Peyer's patch (tissue), 4 donors: Measurements from ENCODE around the gene UBE4A. TPM values are rescaled to one million over a fixed set of nuclear protein-coding genes. Genes with fewer than 3 reads are reported as not detected.
A peak's percentile ranks its signal among the peaks of the same experiment; 100 is the strongest.

Experiments
- DNase-seq, 3 donors: peaks; one replicate each; pipeline ENCODE4 v3.0.0-alpha.2; 2017 to 2019
- H3K27ac ChIP-seq, 4 donors: fragments of 200-600 bp; sonication (generic); one replicate each; pipeline ENCODE4 v1.5.1; 2016 to 2019
- H3K27me3 ChIP-seq, 2 donors: fragments of 200-600 bp; sonication (generic); one replicate each; pipeline ENCODE4 v1.5.1; 2019
- H3K36me3 ChIP-seq, 3 donors: fragments of 200-600 bp; sonication (generic); one replicate each; pipeline ENCODE4 v1.5.1; 2016 to 2019
- H3K4me1 ChIP-seq, 4 donors: fragments of 200-600 bp; sonication (generic); one replicate each; pipeline ENCODE4 v1.5.1; 2016 to 2019
- H3K4me3 ChIP-seq, 4 donors: fragments of 200-600 bp; sonication (generic); 1 replicate in 3 of 4; 2 replicates in 1 of 4; pipeline ENCODE4 v1.5.1; 2016 to 2019; ENCODE audit warnings: mild to moderate bottlenecking in 1 of 4
- H3K9me3 ChIP-seq, 4 donors: fragments of 200-600 bp; sonication (generic); one replicate each; pipeline ENCODE4 v1.5.1; 2016 to 2019; ENCODE audit warnings: mild to moderate bottlenecking in 1 of 4
- POLR2A ChIP-seq, 2 donors: fragments of 450-650 bp; IDR thresholded peaks; one replicate each; pipeline ENCODE4 v1.5.1; 2017; ENCODE audit warnings: antibody characterized with exemption in 2 of 2, mild to moderate bottlenecking in 2 of 2, moderate library complexity in 2 of 2
- total RNA-seq, 4 donors: library from RNA; depleted of rRNA; stranded (reverse); fragments of >200 nt; gene quantifications; one replicate each; pipeline ENCODE4 v1.1.0, GENCODE V29; 2016
- TF ChIP-seq, protein P1 (sequence below), 6 experiments: fragments of 450-650 bp in 4 of 6; fragments of 200-600 bp in 2 of 6; sonication (generic) in 1 of 6; IDR thresholded peaks; one replicate each; pipeline ENCODE4 v1.5.1; 2017 to 2019; ENCODE audit warnings: antibody characterized with exemption in 6 of 6, mild to moderate bottlenecking in 3 of 6, moderate library complexity in 1 of 6

Gene UBE4A
- total RNA-seq, 4 donors from 2014 or later, result 47.7 to 60.1 (median 54.1) TPM

GRCh38 chr11:118319337-118319707 lies 40.1 kb upstream of the UBE4A start:
- no peak overlapping the region for H3K4me3 ChIP-seq
- no peak for DNase-seq
- no peaks in the 10 kb centered on the region for H3K27me3 ChIP-seq
- H3K27ac ChIP-seq, result peak overlapping the region in 2 of 4 donors; percentile 19 to 32
- H3K36me3 ChIP-seq, result no peaks in the 10 kb centered on the region
- no peaks in the 10 kb centered on the region for H3K9me3 ChIP-seq
- TF ChIP-seq, protein P1, sequence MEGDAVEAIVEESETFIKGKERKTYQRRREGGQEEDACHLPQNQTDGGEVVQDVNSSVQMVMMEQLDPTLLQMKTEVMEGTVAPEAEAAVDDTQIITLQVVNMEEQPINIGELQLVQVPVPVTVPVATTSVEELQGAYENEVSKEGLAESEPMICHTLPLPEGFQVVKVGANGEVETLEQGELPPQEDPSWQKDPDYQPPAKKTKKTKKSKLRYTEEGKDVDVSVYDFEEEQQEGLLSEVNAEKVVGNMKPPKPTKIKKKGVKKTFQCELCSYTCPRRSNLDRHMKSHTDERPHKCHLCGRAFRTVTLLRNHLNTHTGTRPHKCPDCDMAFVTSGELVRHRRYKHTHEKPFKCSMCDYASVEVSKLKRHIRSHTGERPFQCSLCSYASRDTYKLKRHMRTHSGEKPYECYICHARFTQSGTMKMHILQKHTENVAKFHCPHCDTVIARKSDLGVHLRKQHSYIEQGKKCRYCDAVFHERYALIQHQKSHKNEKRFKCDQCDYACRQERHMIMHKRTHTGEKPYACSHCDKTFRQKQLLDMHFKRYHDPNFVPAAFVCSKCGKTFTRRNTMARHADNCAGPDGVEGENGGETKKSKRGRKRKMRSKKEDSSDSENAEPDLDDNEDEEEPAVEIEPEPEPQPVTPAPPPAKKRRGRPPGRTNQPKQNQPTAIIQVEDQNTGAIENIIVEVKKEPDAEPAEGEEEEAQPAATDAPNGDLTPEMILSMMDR (IDR thresholded peaks at IDR 0.05), result no peak
- TF ChIP-seq POLR2A (IDR thresholded peaks at IDR 0.05), result no peak
- peaks cover 0 to 44% (median 21%) of the 10 kb centered on the region in 4 donors for H3K4me1 ChIP-seq

- no peak for DNase-seq
- Histone ChIP-seq H3K4me3 (no peak overlapping the region), H3K4me1 (peaks cover 0 to 38% (median 17%) of the 10 kb centered on the region in 4 donors), H3K27me3 (no peaks in the 10 kb centered on the region), H3K9me3 (no peaks in the 10 kb centered on the region), H3K36me3 (no peaks in the 10 kb centered on the region), H3K27ac (no peak overlapping the region)
- TF ChIP-seq, protein P1 (IDR thresholded peaks at IDR 0.05), result no peak
- TF ChIP-seq POLR2A (IDR thresholded peaks at IDR 0.05), result no peak
These were observed 38.9 kb upstream of the UBE4A start for GRCh38 chr11:118320515-118320914.

DNA sequence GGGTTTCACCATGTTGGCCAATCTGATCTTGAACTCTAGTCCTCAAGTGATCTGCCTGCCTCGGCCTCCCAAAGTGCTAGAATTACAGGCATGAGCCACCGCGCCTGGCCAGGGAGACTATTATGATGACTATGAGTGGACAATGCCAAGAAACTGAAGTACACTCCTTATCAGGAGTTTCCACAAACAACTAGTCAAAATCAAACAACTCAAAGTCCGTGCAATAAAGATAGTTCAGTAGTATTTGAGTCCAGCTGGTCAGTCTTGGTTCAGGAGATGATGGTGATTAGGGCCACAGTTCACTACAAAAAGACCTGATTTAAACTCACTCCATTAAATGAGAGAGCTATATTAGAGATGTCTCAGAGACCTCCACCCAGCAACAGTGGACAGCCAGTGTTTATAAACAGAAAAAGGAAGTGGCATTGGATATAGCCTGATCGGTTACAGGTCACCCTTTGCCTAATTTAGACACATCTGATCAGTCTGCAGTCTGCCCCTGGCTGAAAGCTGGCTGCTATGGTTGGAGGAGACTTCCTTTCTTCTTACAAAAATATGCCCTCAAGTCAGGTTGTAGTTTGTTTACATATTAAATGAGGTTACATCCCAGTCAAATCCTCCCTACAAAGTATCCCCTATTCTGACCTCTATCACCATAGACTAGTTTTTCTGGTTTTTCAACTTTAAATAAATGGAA lies 37.9 kb upstream of the UBE4A start:
- DNase-seq, result peak in 2 of 3 donors; percentile 63 to 73

DNA sequence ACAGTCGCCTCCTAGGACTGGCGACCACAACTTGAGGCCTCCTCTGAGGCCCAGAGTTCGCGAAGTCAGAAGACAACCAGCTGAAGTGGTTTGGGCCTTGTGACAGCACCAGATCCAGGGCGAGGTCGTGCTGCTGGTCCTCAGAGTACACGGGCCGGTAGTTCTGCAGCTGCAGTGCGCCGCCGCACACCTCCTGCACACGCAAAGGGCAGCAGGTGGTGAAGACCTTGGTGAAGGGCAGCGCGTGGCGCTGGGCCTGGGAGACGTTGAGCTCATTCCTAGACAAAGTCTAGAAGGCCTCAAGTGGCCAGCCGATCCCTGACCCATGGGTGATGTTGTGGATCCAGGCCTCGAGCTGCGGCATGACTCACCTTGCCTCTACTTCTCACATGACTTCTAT lies 36.7 kb upstream of the UBE4A start:
- Histone ChIP-seq H3K27me3 (no peaks in the 10 kb centered on the region), H3K27ac (no peak overlapping the region), H3K36me3 (no peaks in the 10 kb centered on the region), H3K4me1 (peaks cover 0 to 17% (median 9%) of the 10 kb centered on the region in 4 donors), H3K9me3 (no peaks in the 10 kb centered on the region), H3K4me3 (no peak overlapping the region)
- TF ChIP-seq, protein P1 (IDR thresholded peaks at IDR 0.05), result no peak
- no peak for TF ChIP-seq POLR2A (IDR thresholded peaks at IDR 0.05)
- DNase-seq, result no peak

More for the DNA sequence above, 37.9 kb upstream of the UBE4A start:
- no peak overlapping the region for H3K4me3 ChIP-seq
- peaks cover 0 to 28% (median 14%) of the 10 kb centered on the region in 4 donors for H3K4me1 ChIP-seq
- no peaks in the 10 kb centered on the region for H3K36me3 ChIP-seq
- TF ChIP-seq POLR2A (IDR thresholded peaks at IDR 0.05), result no peak
- TF ChIP-seq, protein P1 (IDR thresholded peaks at IDR 0.05), result no peak
- peak overlapping the region in 1 of 4 donors; percentile 17 for H3K27ac ChIP-seq
- H3K27me3 ChIP-seq, result no peaks in the 10 kb centered on the region
- no peaks in the 10 kb centered on the region for H3K9me3 ChIP-seq

DNA sequence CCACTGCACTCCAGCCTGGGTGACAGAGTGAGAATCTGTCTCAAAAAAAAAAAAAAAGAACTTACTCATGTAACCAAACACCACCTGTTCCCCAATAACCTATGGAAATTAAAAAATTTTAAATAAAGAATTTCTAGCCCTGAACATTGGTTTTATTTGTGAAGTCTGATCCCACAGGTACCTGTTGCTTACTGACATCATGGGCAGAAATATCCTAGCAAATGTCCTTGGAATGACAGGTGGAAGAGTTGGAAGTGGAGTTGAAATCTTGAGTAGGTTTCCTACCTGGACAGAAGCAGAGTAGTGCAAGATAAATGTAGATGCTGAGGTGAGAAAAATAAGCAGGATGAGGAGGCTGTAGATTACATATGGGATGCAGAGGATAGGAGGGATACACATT lies 34.1 kb upstream of the UBE4A start:
- Histone ChIP-seq H3K27me3 (no peaks in the 10 kb centered on the region), H3K27ac (no peak overlapping the region), H3K4me1 (peaks cover 0 to 8% (median 2%) of the 10 kb centered on the region in 4 donors), H3K4me3 (no peak overlapping the region), H3K9me3 (no peaks in the 10 kb centered on the region), H3K36me3 (no peaks in the 10 kb centered on the region)
- no peak for TF ChIP-seq POLR2A (IDR thresholded peaks at IDR 0.05)
- TF ChIP-seq, protein P1 (IDR thresholded peaks at IDR 0.05), result no peak
- DNase-seq, result no peak
